Muscle of back (tissue), 11 donors: ENCODE data around the gene MRGPRE. TPM values are rescaled to one million over a fixed set of nuclear protein-coding genes. Genes with fewer than 3 reads are reported as not detected.

Source experiments
- DNase-seq, 3 donors: peaks; one replicate each; pipeline versions ENCODE4 v3.0.0 to v3.0.0-alpha.2; 2013
- polyA plus RNA-seq, 10 donors: library from polyadenylated mRNA; unstranded; fragments of 120-200 nt; gene quantifications; one replicate each; pipeline ENCODE4 v1.2.1, GENCODE V29; 2013; ENCODE audit not compliant: insufficient read length in 10 of 10

MRGPRE gene
- polyA plus RNA-seq, 10 donors: not detected

GRCh38 chr11:3227568-3228444 is 4.4 kb downstream of the MRGPRE start:
- no peak for DNase-seq

GRCh38 chr11:3226846-3227567 is 5.2 kb downstream of the MRGPRE start:
- no peak for DNase-seq

- DNase-seq: no peak
Measured at GRCh38 chr11:3225826-3226750, 6.1 kb downstream of the MRGPRE start.

GRCh38 chr11:3225159-3225758 is 7.0 kb downstream of the MRGPRE start:
- DNase-seq: no peak

- no peak for DNase-seq
Measured at GRCh38 chr11:3224401-3225057, 7.7 kb downstream of the MRGPRE start.

- DNase-seq: no peak
Measured at GRCh38 chr11:3223932-3224381, 8.3 kb downstream of the MRGPRE start.

- no peak for DNase-seq
Measured at GRCh38 chr11:3222941-3223915, 9.0 kb downstream of the MRGPRE start.

- no peak for DNase-seq
Measured at GRCh38 chr11:3222003-3222855, 10.0 kb downstream of the MRGPRE start.

- peak in 1 of 3 donors; percentile 30 for DNase-seq
Measured at GRCh38 chr11:3221408-3222002, 10.7 kb downstream of the MRGPRE start.

- no peak for DNase-seq
Measured at GRCh38 chr11:3220521-3221407, 11.5 kb downstream of the MRGPRE start.

- peak in 1 of 3 donors; percentile 1 for DNase-seq
Measured at GRCh38 chr11:3220101-3220500, 12.1 kb downstream of the MRGPRE start.

GRCh38 chr11:3219281-3219892 is 12.8 kb downstream of the MRGPRE start:
- DNase-seq: peak in 1 of 3 donors; percentile 3

GRCh38 chr11:3218483-3219280 is 13.5 kb downstream of the MRGPRE start, which contains the start of gene MRGPRG:
TSS of gene MRGPRG (minus strand) at chr11:3218813. CDS start at chr11:3218813, 0 bp downstream.
- DNase-seq: peak in 1 of 3 donors; percentile 2

GRCh38 chr11:3217818-3218482 is 14.3 kb downstream of the MRGPRE start:
- no peak for DNase-seq

GRCh38 chr11:3216027-3216525 is 16.1 kb downstream of the MRGPRE start:
- DNase-seq: no peak
